ENCODE results near the gene MEGF6.
"Not testable (repeated sequence)": the region's sequence is repeated elsewhere in the genome, so short reads cannot be mapped to it uniquely, and the experiment has no call there.

The MEGF6 gene

DNA sequence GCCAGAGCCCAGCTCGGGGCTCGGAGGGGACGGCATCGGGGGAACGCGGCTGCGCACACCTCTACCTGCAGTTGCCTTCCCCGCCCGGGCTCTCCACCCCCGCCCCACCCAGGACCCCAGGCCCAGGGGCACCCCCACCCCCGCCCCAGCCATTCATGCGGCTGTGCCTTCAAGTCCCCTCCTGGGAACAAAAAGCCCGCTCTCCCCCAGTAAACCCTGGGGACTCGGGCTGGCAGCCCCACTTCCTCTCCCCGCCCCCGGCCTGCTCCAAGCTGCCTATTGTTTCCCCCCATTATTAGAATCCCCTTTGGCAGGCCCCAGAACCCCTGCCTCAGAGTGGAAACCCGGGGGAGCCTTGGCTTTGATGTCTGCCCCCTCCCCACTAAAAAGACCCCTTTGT, 18.0 kb downstream of the MEGF6 start:
- no peak overlapping the region for H3K4me3 ChIP-seq (replicated peaks in 1 of 2; ENCODE audit: low read depth in 2 of 2, low read length in 2 of 2)
- no peak for DNase-seq (ENCODE audit: low read depth in 2 of 2)

DNA sequence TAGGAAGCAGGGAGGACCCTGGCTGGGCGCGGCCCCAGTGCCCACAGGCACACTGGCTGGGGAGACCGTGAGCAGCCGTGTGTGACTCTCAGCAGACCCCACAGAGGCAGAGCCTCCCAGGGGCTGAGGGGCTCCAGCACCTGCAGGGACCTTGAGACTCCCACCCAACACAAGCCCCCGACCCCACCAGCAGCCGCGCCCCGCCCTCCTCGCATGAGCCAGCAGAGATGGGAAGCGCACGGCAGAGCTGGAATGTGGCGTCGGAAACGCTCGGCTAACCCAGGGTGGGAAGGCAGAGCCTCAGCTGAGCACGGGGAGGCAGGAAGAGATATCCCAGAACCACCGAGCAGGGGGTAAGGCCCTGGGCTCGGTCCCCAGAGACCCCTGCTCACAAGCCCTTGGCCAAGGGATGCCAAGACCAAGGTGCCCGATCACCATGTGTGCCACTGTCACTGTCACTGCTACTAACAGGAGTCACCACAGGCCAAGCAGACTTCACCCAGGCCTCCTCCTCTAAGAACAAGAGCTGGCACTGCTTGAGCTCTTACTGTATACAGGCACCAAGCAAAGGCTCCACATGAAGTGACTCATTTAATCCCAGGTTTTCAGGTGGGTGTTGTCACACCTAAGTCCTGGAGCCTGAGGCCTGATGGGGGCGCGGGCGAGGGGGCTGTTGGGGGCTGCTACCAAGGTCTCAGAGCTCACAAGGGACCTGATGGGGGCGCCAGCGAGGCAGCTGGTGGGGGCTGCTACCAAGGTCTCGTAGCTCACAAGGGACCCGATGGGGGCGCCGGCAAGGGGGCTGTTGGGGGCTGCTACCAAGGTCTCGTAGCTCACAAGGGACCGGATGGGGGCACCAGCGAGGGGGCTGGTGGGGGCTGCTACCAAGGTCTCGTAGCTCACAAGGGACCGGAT, 20.1 kb downstream of the MEGF6 start:
- TF ChIP-seq, protein P1, sequence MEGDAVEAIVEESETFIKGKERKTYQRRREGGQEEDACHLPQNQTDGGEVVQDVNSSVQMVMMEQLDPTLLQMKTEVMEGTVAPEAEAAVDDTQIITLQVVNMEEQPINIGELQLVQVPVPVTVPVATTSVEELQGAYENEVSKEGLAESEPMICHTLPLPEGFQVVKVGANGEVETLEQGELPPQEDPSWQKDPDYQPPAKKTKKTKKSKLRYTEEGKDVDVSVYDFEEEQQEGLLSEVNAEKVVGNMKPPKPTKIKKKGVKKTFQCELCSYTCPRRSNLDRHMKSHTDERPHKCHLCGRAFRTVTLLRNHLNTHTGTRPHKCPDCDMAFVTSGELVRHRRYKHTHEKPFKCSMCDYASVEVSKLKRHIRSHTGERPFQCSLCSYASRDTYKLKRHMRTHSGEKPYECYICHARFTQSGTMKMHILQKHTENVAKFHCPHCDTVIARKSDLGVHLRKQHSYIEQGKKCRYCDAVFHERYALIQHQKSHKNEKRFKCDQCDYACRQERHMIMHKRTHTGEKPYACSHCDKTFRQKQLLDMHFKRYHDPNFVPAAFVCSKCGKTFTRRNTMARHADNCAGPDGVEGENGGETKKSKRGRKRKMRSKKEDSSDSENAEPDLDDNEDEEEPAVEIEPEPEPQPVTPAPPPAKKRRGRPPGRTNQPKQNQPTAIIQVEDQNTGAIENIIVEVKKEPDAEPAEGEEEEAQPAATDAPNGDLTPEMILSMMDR (IDR thresholded peaks at IDR 0.05; ENCODE audit: low read depth, low read length) = no peak
- H3K4me3 ChIP-seq (replicated peaks in 1 of 2; ENCODE audit: low read depth in 2 of 2, low read length in 2 of 2) = no peak overlapping the region
- no peak for DNase-seq (ENCODE audit: low read depth in 2 of 2)

More for the DNA sequence above, 18.0 kb downstream of the MEGF6 start:
- TF ChIP-seq, protein P1 (IDR thresholded peaks at IDR 0.05; ENCODE audit: low read depth, low read length) = no peak

DNA sequence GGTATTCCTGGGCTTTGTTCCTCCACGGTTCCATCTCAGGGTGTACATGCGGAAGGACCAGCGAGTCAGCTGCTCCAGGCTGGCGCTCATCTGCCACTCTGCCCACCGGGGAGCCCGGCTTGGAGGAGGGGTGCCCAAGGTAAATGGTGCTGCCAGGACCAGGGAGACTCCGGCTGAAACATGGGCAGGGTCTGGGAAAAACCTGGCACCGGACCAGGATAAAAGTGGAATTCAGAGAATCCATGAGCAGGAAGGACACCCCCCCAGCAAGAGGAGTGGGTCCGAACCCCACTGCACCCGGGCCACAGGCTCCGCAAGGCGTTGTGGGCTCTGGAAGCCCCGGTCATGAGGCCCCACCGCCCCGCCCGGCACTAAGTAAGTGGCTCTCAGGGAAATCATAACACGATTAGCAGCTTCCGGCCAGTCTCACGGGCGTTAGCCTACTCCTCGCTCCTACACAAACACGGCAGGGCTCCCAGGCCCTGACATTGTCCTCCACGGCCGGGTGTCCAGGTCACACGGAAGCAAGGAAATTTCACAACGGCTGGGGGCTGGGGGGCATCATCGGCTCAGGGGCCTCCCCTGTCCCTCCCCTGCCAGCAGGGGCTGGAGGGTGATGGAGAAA, 21.1 kb downstream of the MEGF6 start:
- H3K4me3 ChIP-seq (replicated peaks in 1 of 2; ENCODE audit: low read depth in 2 of 2, low read length in 2 of 2) = no peak overlapping the region
- TF ChIP-seq, protein P1 (IDR thresholded peaks at IDR 0.05; ENCODE audit: low read depth, low read length) = no peak
- DNase-seq (ENCODE audit: low read depth in 2 of 2) = peak in 1 of 2 donors; percentile 56

GRCh38 chr1:3588395-3588794, 22.9 kb downstream of the MEGF6 start:
- no peak overlapping the region for H3K4me3 ChIP-seq (replicated peaks in 1 of 2; ENCODE audit: low read depth in 2 of 2, low read length in 2 of 2)
- TF ChIP-seq, protein P1 (IDR thresholded peaks at IDR 0.05; ENCODE audit: low read depth, low read length) = no peak
- no peak for DNase-seq (ENCODE audit: low read depth in 2 of 2)

- no peak overlapping the region for H3K4me3 ChIP-seq (replicated peaks in 1 of 2; ENCODE audit: low read depth in 2 of 2, low read length in 2 of 2)
- TF ChIP-seq, protein P1 (IDR thresholded peaks at IDR 0.05; ENCODE audit: low read depth, low read length) = no peak
- peak in 1 of 2 donors; percentile 52 for DNase-seq (ENCODE audit: low read depth in 2 of 2)
Observed at GRCh38 chr1:3586986-3587759, 24.1 kb downstream of the MEGF6 start.

- H3K4me3 ChIP-seq (replicated peaks in 1 of 2; ENCODE audit: low read depth in 2 of 2, low read length in 2 of 2) = no peak overlapping the region
- no peak for DNase-seq (ENCODE audit: low read depth in 2 of 2)
Observed at GRCh38 chr1:3585940-3586568, 25.3 kb downstream of the MEGF6 start.

GRCh38 chr1:3585353-3585868, 25.9 kb downstream of the MEGF6 start:
- DNase-seq (ENCODE audit: low read depth in 2 of 2); H3K4me3 ChIP-seq (replicated peaks in 1 of 2; ENCODE audit: low read depth in 2 of 2, low read length in 2 of 2): not testable (repeated sequence)

More at GRCh38 chr1:3585940-3586568, 25.3 kb downstream of the MEGF6 start:
- TF ChIP-seq, protein P1 (IDR thresholded peaks at IDR 0.05; ENCODE audit: low read depth, low read length) = no peak
